Measurements from ENCODE around the gene LYVE1.
"Not testable (repeated sequence)": the region's sequence is repeated elsewhere in the genome, so short reads cannot be mapped to it uniquely, and the experiment has no call there.

LYVE1 gene

GRCh38 chr11:10568486-10568941 lies at the start of gene LYVE1:
TSS of gene LYVE1 (minus strand) at chr11:10568665. CDS start at chr11:10568532, 133 bp downstream.
- DNase-seq: no peak

GRCh38 chr11:10617551-10617950 lies 49.1 kb upstream of the LYVE1 start:
- DNase-seq: no peak

GRCh38 chr11:10611979-10612862 lies 43.8 kb upstream of the LYVE1 start:
- DNase-seq: no peak

GRCh38 chr11:10609636-10610035 lies 41.2 kb upstream of the LYVE1 start:
- DNase-seq: no peak

- DNase-seq: no peak
Measured at GRCh38 chr11:10608584-10608983, 40.1 kb upstream of the LYVE1 start.

- DNase-seq: no peak
Measured at GRCh38 chr11:10607462-10608132, 39.1 kb upstream of the LYVE1 start.

- no peak for DNase-seq
Measured at GRCh38 chr11:10606536-10607208, 38.2 kb upstream of the LYVE1 start.

GRCh38 chr11:10605941-10606381 lies 37.5 kb upstream of the LYVE1 start:
- DNase-seq: no peak

GRCh38 chr11:10604798-10605197 lies 36.3 kb upstream of the LYVE1 start:
- no peak for DNase-seq

- no peak for DNase-seq
Measured at GRCh38 chr11:10604340-10604748, 35.9 kb upstream of the LYVE1 start.

GRCh38 chr11:10603721-10604297 lies 35.3 kb upstream of the LYVE1 start:
- no peak for DNase-seq

- DNase-seq: no peak
Measured at GRCh38 chr11:10602945-10603344, 34.5 kb upstream of the LYVE1 start.

GRCh38 chr11:10602366-10602765 lies 33.9 kb upstream of the LYVE1 start:
- DNase-seq: no peak

- no peak for DNase-seq
Measured at GRCh38 chr11:10601837-10602236, 33.4 kb upstream of the LYVE1 start.

GRCh38 chr11:10600570-10601248 lies 32.2 kb upstream of the LYVE1 start:
- DNase-seq: no peak

GRCh38 chr11:10599388-10600175 lies 31.1 kb upstream of the LYVE1 start:
- no peak for DNase-seq

GRCh38 chr11:10598816-10599215 lies 30.4 kb upstream of the LYVE1 start:
- no peak for DNase-seq

- DNase-seq: no peak
Measured at GRCh38 chr11:10597877-10598351, 29.4 kb upstream of the LYVE1 start.

- not testable (repeated sequence) for DNase-seq
Measured at GRCh38 chr11:10595840-10596239, 27.4 kb upstream of the LYVE1 start.

GRCh38 chr11:10594407-10594806 lies 25.9 kb upstream of the LYVE1 start:
- no peak for DNase-seq

GRCh38 chr11:10592331-10592730 lies 23.9 kb upstream of the LYVE1 start:
- DNase-seq: no peak
